B cell (primary cell): ENCODE data around the gene NUP58.

ENCODE experiments used
- CTCF ChIP-seq: fragments of 200-600 bp; IDR thresholded peaks from one replicate; pipeline ENCODE4 v1.8.0; 2022; ENCODE audit warnings: antibody characterized with exemption, mild to moderate bottlenecking
- EZH2 ChIP-seq: IDR thresholded peaks from 2 replicates; pipeline ENCODE4 v1.6.1; 2012; ENCODE audit warnings: borderline replicate concordance, low read depth, mild to moderate bottlenecking, moderate library complexity, low read length; ENCODE audit not compliant: insufficient read depth, poor library complexity, severe bottlenecking

GRCh38 chr13:25295701-25296100 lies 5.7 kb upstream of the NUP58 start:
- TF ChIP-seq CTCF: no peak
- TF ChIP-seq EZH2: no peak
